Tibial nerve (tissue), 4 donors: Measurements from ENCODE around the gene ZCCHC14. TPM values are rescaled to one million over a fixed set of nuclear protein-coding genes. Genes with fewer than 3 reads are reported as not detected.

Experiments used
- DNase-seq, 2 donors: peaks; one replicate each; pipeline ENCODE4 v3.0.0-alpha.2; 2019; ENCODE audit warnings: low spot score in 2 of 2
- H3K27ac ChIP-seq, 4 donors: fragments of 200-600 bp; sonication (generic) in 3 of 4; one replicate each; pipeline ENCODE4 v1.5.1; 2017 to 2019; ENCODE audit warnings: mild to moderate bottlenecking in 1 of 4
- H3K27me3 ChIP-seq, 2 donors: fragments of 200-600 bp; sonication (generic) in 1 of 2; one replicate each; pipeline versions ENCODE4 v1.5.1 to v1.6.0; 2017 to 2019
- H3K36me3 ChIP-seq, 3 donors: fragments of 200-600 bp; sonication (generic); one replicate each; pipeline ENCODE4 v1.5.1; 2018 to 2019
- H3K4me1 ChIP-seq, 4 donors: fragments of 200-600 bp; sonication (generic) in 3 of 4; one replicate each; pipeline ENCODE4 v1.5.1; 2017 to 2019
- H3K4me3 ChIP-seq, 4 donors: fragments of 200-600 bp; sonication (generic) in 3 of 4; one replicate each; pipeline ENCODE4 v1.5.1; 2017 to 2019; ENCODE audit warnings: mild to moderate bottlenecking in 1 of 4, moderate library complexity in 1 of 4
- H3K9me3 ChIP-seq, 4 donors: fragments of 200-600 bp; sonication (generic) in 3 of 4; one replicate each; pipeline ENCODE4 v1.5.1; 2017 to 2019
- CTCF ChIP-seq, 5 experiments: fragments of 200-600 bp in 3 of 5; fragments of 450-650 bp in 2 of 5; sonication (generic) in 3 of 5; IDR thresholded peaks; one replicate each; pipeline ENCODE4 v1.5.1; 2016 to 2019; ENCODE audit warnings: antibody characterized with exemption in 5 of 5, mild to moderate bottlenecking in 3 of 5, moderate library complexity in 2 of 5
- EP300 ChIP-seq, 2 donors: sonication (generic); formaldehyde crosslinking; IDR thresholded peaks; one replicate each; pipeline ENCODE4 v1.6.1; 2017; ENCODE audit warnings: antibody characterized with exemption in 2 of 2, mild to moderate bottlenecking in 1 of 2
- POLR2A ChIP-seq, 2 donors: fragments of 450-650 bp; IDR thresholded peaks; one replicate each; pipeline ENCODE4 v1.6.1; 2017; ENCODE audit warnings: antibody characterized with exemption in 2 of 2, mild to moderate bottlenecking in 2 of 2, moderate library complexity in 2 of 2
- WGBS, 2 donors: methylation state at CpG; one replicate each; pipeline ENCODE4 v1.1.5; 2018; 5-methylcytosine and 5-hydroxymethylcytosine counted together
- total RNA-seq, 4 donors: library from RNA; depleted of rRNA; stranded (reverse); fragments of >200 nt; gene quantifications; one replicate each; pipeline ENCODE4 v1.1.0, GENCODE V29; 2016

The ZCCHC14 gene
- 10 to 100 TPM; 15.3 to 45.8 (median 25.8) TPM for total RNA-seq

- Histone ChIP-seq H3K27ac (peak within 1 kb of the TSS; percentile 0 to 81 (median 65)), H3K27me3 (no peaks in the 10 kb centered on the region), H3K36me3 (no peaks in the 10 kb centered on the region), H3K4me1 (peaks cover 0 to 47% (median 25%) of the 10 kb centered on the region in 4 donors), H3K4me3 (peak within 1 kb of the TSS; percentile 27 to 58 (median 54)), H3K9me3 (no peaks in the 10 kb centered on the region)
- peak; percentile 98 to 99 for DNase-seq
- TF ChIP-seq CTCF (IDR thresholded peaks at IDR 0.05) = peak in 2 of 5 experiments; percentile 30 to 50
- TF ChIP-seq POLR2A (IDR thresholded peaks at IDR 0.05) = peak; percentile 84 to 92
- peak; percentile 41 to 79 for TF ChIP-seq EP300 (IDR thresholded peaks at IDR 0.05)
- WGBS, 2 donors = 0 to 2% methylated on average over 27 to 33 of the region's 119 CpGs
These were observed at the start of gene ZCCHC14 for GRCh38 chr16:87492721-87493607. TSS of gene ZCCHC14 (minus strand) at chr16:87493024. CDS start at chr16:87492238, 786 bp downstream.

- Histone ChIP-seq H3K4me3 (no peak overlapping the region), H3K4me1 (peaks cover 0 to 19% (median 0%) of the 10 kb centered on the region in 4 donors), H3K27me3 (peaks cover 0 to 77% of the 10 kb centered on the region in 2 donors), H3K36me3 (no peaks in the 10 kb centered on the region), H3K9me3 (peaks cover 0 to 11% (median 0%) of the 10 kb centered on the region in 4 donors), H3K27ac (peak overlapping the region in 1 of 4 donors; percentile 10)
- DNase-seq = no peak
- TF ChIP-seq EP300 (IDR thresholded peaks at IDR 0.05) (no peak), CTCF (IDR thresholded peaks at IDR 0.05) (no peak), POLR2A (IDR thresholded peaks at IDR 0.05) (no peak)
- 54 to 74% methylated on average over 11 of the region's 11 CpGs for WGBS, 2 donors
These were observed 49.0 kb upstream of the ZCCHC14 start for GRCh38 chr16:87541872-87542234.

GRCh38 chr16:87541147-87541871, 48.5 kb upstream of the ZCCHC14 start:
- Histone ChIP-seq H3K4me3 (peak overlapping the region in 1 of 4 donors; percentile 6), H3K27ac (peak overlapping the region in 2 of 4 donors; percentile 10 to 36), H3K36me3 (no peaks in the 10 kb centered on the region), H3K4me1 (peaks cover 0 to 19% (median 0%) of the 10 kb centered on the region in 4 donors), H3K9me3 (peaks cover 0 to 9% (median 0%) of the 10 kb centered on the region in 4 donors), H3K27me3 (peaks cover 0 to 72% of the 10 kb centered on the region in 2 donors)
- 23 to 40% methylated on average over 26 to 31 of the region's 31 CpGs for WGBS, 2 donors
- DNase-seq = no peak
- TF ChIP-seq CTCF (IDR thresholded peaks at IDR 0.05) (no peak), POLR2A (IDR thresholded peaks at IDR 0.05) (no peak), EP300 (IDR thresholded peaks at IDR 0.05) (no peak)

- Histone ChIP-seq H3K27ac (peak overlapping the region in 2 of 4 donors; percentile 10 to 36), H3K27me3 (peaks cover 0 to 67% of the 10 kb centered on the region in 2 donors), H3K9me3 (peaks cover 0 to 4% (median 0%) of the 10 kb centered on the region in 4 donors), H3K36me3 (no peaks in the 10 kb centered on the region), H3K4me3 (peak overlapping the region in 1 of 4 donors; percentile 6), H3K4me1 (peaks cover 0 to 19% (median 0%) of the 10 kb centered on the region in 4 donors)
- TF ChIP-seq EP300 (IDR thresholded peaks at IDR 0.05) (no peak), CTCF (IDR thresholded peaks at IDR 0.05) (no peak), POLR2A (IDR thresholded peaks at IDR 0.05) (no peak)
- WGBS, 2 donors = 30 to 46% methylated on average over 6 of the region's 6 CpGs
- DNase-seq = no peak
These were observed 48.0 kb upstream of the ZCCHC14 start for GRCh38 chr16:87540897-87541146.
